D341Med (cell line): ENCODE measurements around the gene ADCY1.

Experiments
- DNase-seq: peaks from one replicate; pipeline ENCODE4 v3.0.0; 2012; ENCODE audit warnings: low spot score

Gene ADCY1

DNA sequence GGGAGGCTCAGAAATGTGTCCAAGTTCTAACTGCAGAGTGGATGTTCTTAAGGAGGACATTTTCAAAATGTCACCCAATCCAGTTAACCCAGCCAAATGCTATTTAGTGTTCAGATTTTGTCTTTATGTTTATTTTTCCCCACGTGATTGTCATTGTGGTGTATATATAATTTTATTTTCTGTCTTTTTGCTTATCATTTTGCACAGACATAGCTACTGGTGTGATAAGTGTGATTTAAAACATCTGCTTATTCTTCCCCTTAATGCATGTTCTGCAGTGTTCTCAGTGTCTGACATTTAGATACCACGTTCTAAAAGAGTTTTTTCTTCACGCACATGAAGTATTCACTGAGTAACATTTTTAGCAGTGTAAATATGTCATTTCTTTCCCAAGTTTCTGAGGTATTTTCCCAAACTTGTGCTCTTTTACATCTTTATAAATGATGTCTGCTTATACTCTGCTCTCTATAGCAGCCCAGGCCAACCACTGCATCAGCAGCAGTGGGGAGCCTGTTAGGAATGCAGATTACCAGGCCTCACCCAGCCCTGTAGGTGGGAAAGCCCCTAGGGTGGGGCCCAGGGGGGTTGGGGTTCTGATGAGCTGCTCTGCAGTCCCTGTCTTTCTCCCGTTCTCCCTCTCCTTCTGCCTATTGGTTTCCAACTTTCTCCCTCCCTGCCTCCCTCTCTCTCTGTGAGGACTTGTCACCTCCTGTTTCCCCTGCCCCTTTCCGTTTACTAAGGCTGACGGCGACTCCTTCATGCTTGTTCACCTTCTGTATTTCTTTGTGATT lies 20.8 kb downstream of the ADCY1 start:
- peak; percentile 2 for DNase-seq

DNA sequence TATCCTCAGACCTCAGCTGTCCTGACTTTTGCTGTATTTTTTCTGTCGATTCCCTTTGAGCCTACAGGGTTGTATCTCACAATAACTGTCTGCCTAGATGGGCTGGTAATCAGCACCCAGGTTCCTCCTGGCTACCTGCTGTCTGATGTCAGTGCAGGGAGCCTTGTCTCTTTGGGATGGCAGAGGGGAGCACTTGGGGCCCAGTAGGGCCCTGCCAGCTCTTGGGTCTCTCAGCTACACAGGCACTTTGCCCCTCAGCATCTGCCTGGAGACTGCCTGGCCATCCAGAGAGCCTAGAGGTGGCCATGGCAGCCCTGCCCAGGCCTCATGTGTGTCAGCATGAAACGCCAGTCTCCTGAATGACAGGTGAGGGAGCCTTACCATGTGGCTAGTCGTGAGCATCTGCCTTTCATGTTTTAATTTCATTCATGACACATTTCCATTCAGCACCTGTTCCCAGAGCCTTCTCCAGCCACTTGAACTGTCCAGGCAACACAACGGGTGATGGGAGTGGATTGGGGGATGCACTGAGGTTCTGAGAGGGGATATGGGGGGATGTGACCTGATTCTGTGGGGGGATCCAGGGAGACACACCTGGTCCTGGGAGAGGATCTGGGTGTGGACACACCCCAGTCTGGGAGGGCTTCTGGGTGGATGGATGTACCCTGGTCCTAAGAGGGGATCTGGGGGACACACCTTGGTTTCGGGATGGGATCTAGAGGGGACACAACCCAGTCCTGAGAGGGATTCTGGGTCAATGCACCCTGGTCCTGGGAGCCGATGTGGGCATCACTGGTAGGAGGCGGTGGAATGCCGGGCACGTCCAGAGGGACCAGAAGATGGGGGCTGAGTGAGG lies 21.9 kb downstream of the ADCY1 start:
- peak; percentile 8 for DNase-seq

DNA sequence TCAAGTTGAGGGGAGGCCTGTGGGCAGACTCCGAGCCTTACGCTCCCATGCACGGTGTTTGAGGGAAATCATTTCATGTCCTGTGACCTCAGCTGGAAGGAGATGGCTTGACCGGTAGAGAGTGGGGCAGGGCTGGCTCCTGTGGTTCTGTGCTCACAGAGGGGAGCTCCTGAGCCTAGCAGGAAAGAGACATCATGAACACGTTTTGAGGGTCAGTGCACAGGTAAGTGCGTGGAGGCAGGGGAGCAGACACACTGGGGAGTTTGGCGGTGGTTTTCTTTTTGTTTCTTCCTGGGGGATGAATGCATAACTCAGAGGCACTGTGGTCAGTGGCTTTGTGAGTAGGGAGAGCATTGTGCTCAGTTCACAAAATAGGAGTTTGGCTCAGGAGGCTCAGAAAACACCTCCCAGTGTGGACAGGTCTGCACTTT lies 22.5 kb downstream of the ADCY1 start:
- no peak for DNase-seq

DNA sequence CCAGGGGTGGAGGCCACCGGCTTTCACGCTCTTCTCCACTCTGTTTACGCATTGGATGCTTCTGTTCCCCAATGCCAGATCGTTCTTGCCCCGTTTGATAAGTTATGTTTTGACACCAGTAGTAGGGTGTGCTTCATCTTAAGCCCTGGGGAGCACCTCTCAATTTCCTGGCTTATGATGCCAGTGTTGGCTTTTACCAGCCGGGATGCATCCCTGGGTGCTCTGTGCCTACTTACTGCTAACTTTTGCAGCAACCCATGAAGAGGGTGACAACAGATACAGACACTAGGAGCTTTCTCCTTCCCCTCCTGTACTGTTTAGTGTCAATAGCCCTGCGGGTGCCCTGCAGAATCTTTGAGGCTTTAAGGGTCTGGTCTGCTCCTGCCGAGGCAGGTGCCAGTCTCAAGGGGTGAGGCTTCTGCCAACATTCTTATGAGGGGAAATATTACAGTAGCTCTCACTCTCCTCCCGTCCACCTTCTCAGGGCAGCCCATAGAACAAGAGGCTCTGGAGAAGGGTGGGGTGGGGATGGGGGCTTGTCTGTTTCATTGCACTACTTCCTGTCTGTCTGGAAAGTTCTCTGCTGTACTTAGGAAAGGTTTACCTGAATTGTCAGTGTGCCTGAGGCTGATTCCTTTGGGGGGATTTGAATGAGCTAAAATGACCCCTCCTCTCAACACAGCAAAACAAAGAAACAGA lies 23.3 kb downstream of the ADCY1 start:
- peak; percentile 5 for DNase-seq

DNA sequence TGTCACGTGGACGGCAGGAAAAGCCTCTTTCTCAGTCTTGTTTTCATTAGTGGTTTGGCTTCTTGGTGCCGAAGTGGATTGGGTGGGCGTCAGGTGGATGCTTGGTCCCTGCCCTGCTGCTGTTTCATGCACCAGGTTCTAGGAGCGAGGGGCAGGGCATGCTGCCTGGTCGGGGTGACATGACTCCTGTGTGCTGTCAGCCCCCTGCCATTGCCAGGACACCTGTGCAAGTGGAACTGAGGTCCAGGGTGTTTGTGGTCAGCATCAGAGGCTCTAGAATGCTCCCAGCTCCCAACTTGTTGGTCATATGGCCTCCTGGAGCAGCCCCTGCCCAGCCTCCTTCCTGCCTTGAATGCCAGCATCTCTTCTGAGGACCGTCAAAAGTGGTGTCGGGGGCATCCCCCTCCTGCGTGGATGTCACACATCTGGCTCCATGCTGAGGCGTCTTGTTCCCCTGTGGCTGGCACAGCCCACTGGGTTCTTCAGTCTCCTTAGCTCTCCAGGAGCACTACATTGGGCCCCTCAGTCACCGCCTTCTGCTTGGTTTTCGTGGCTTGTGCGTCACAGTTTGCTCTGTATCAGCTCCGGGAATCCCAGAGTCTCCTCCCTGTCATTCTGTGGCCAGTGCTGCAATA lies 24.8 kb downstream of the ADCY1 start:
- DNase-seq, result peak; percentile 11

DNA sequence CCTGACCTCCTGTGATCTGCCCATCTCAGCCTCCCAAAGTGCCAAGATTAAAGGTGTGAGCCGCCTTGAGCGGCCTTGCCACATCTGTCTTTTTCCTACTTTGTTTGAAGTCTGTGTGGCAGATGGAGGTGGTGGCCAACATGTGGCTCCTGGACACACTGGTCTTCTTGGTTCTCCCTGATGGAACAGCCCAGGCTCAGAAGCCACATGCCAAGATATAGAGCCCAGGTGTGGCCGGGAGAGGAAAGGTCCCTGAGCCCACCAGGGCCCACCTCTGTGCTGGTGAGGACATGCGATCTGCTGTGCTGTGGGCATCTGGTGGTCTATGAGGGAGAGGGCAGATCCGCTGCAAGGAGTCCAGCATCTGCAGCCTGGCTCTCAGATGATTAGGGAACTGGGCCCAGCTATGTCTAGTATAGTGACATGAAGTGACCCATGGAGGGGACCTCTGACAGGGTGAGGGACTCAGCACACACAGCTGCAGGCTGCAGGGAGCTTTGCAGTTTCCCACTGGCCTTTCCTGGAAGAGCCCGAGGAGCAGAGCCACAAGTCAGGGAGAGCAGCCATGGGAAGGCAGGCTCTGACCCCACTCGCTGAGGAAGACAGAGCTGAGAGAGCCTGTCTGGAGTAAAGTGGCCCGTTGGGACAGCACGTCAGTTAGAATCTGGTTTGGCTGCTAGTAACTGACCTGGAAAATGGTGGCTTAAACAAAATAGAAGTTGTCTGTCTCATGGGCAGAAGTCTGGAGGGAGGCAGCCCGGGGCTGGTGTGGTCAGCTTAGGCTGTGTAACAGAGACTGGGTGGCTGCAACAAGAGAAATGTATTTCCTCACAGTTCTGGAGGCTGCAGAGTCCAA lies 25.9 kb downstream of the ADCY1 start:
- peak; percentile 11 for DNase-seq

DNA sequence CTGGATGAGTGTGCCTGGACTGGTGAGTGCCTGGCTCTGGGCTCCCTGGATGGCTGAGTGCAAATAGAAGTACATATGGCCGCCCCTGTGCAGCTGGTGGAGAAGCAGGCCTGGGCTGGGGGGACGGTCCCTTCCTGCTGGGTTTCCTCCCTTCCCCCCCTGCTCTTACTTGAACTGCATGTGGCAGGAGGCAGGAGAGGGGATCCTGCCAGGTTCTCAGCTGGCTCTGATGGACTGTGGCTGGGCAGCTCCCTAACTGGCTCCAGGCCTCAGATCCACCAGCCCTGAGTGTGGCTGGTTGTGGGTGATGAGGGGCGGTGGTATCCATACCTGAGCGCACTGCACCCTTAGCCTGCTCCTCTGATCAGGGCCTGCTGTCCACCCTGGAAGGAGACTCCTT lies 26.9 kb downstream of the ADCY1 start:
- peak; percentile 18 for DNase-seq

DNA sequence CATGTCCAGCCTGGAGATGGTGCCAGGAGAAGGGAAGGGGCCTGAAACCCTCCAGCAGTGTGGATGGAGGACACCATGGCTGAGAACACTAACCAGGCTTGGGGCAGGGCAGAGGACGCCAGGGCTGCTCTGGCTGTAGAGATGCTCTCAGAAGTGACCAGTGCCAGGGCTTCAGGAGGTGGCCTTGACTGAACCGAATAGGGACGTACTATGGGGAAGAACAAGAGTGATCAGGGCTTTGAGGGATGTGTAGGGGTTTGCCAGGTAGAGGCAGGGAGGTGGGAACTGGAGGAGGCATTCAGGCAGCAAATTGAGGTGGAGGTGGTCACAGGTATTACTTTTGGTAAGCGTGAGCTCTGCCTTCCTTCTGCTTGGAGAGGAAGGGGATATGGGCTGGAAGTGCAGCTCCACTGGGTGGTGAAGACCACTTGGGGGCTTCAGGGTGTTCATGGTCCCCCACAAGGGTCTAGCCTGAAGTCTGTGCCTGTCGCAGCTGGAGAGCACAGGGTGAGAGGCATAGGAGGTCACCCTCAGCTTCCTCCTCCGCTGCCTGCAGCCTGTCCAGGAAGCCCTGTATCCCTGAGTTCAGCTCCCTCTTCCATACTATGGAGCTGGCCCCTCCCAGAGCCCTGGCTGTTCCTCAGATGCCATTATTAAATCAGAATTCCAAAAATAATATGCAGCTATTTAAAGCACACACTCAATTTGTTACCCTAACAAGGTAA lies 27.8 kb downstream of the ADCY1 start:
- peak; percentile 13 for DNase-seq

DNA sequence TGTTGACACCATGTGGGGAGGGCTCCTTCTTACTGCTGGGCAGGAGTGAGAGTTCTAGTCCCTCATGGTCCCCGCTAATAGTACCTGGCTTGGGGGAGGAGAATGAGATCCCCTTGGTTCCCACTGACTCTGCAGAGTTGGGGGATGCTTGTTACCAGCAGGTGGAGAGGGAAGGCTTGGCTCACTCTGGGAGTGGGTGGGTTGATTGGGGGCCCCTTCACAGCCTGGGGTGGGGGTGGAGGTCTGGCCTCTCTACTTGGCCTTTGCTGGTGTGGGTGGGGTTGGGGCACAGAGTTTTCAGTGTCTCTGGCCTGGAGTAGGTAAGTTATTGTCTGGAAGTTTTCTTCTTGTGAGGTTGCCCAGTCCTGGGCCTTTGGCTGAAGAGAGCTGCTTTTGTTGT lies 31.9 kb downstream of the ADCY1 start:
- peak; percentile 3 for DNase-seq

DNA sequence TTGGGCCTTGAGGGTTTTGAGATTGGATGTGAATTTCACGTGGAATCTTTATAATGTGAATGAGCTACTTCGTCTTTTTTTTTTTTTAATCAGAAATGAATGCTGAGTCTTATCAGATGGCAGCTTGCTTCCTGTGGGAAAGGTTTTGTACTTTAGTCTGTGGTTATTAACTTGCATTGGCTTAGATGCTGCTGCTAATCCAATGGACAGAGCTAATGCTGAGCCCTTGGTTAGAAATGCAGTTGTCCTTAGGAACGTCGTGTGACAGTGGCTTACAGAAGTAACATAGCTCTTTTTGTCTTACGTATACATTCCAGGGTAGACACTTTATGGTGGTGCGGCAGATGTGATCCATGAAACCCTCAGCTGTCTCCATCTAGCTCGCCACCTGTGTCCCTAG lies 32.8 kb downstream of the ADCY1 start:
- peak; percentile 3 for DNase-seq

DNA sequence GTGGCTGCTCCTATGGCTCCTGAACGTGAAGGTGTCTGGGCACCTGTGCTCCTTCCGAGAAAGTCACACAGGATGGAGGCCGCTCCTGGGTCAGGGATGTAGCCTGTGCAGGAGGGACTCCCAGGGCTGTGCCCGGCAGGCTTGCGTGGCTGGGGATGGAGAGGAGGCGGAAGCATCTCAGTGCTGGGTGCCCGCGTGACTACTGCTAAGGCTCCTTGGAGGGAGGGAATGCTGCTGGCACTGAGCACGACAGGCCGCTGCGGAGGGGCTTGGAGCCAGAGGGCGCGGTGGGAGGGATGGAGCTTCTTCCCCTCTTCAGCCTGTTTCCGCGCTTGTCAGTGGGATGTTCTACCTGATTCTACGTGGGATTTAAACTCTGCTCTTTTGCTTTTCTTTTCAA lies 35.0 kb downstream of the ADCY1 start:
- DNase-seq, result no peak

DNA sequence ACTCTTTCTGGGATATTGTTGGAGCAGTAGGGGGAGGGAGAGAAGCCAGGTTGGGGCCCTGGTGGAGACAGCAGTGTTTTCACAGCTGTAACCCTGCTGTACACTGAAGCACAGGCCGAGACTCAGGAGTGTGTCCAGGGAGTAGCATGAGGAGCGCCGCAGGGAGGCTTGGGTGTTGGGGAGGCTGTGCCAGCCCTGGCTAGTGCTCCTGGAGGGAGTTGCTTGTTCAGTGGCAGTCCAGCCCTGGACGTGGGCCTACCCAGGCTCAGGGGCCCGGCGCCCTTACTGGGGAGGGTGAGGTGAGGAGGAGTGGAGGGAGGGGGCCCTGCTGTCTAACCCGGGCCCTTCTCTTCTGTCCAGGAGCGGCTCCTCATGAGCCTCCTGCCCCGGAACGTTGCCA lies 35.9 kb downstream of the ADCY1 start:
- DNase-seq, result peak; percentile 10

DNA sequence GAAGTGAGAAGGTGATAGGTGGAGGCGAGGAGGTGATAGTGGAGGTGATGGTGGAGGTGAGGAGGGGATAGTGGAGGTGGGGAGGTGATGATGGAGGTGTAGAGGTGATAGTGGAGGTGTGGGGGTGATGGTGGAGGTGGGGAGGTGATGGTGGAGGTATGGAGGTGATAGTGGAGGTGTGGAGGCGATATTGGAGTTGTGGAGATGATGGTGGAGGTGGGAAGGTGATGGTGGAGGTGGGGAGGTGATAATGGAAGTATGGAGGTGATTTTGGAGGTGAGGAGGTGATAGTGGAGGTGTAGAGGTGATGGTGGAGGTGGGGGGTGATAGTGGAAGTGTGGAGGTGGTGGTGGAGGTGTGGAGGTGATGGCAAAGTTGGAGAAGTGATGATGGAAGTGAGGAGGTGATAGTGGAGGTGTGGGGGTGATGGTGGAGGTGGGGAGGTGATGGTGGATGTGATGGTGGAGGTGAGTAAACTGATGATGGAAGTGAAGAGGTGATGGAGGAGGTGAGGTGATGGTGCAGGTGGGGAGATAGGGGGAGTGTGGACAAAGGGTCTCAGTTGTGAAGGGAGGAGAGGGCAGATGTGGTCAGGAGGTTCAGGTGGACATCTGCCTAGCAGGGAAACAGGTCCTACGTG lies 36.6 kb downstream of the ADCY1 start:
- DNase-seq, result peak; percentile 6

DNA sequence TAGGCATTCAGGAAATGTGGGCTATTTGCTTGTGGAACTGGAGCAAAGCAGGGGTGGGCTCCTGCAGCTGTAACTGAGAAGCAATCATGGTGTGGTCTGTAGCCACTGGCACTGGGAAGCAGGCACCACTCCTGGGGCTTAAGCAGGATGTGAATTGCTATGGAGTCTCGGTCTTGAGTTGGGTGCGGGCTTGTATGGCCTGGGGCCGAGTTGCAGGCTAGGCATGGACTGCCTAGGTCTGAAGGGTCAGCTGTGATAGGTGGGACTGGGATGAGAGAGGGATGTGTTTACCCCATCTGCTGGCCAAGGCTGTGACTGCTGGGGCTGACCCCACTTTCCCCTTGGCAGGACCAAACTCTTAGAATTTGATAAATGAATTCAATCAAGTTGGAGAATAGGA lies 43.0 kb downstream of the ADCY1 start:
- no peak for DNase-seq

DNA sequence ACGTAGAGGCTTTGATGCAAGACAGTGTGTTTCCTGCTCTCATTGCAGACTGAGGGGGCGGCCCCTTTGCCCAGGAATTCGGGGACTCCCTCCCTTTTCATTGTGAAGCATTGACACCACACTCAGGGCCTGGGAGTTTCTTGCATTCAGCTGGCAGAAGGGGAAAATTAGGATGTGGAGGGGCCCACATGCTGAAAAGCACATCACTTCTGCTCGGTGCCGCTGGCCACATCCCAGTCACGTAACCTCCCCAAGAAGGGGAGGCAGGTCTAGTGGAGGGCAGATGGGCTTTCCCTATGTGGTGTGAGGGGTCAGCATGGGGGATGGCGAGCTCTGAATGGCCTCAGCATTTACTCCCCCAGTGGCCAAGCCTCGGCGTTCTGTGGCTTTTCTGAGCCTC lies 47.9 kb downstream of the ADCY1 start:
- peak; percentile 8 for DNase-seq

DNA sequence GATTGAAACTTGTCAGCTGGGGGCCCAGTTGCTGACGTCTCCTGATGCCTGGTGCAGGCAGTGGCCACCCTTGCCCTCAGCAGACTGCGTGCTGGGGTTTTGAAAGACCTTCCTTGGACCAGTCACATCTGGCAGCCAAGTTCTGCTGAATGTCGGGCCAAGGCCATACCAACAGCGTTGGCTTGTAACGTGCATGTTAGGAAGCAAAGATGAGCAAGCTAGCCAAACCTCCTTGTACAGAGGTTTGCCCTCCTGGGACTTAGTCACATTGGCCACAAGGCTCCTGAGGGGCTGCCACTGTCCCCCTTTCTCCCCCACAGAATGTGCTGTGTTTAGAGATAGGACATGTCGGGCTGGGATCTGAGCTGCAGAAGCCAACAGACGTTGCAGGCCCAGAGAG lies 49.0 kb downstream of the ADCY1 start:
- DNase-seq, result no peak

DNA sequence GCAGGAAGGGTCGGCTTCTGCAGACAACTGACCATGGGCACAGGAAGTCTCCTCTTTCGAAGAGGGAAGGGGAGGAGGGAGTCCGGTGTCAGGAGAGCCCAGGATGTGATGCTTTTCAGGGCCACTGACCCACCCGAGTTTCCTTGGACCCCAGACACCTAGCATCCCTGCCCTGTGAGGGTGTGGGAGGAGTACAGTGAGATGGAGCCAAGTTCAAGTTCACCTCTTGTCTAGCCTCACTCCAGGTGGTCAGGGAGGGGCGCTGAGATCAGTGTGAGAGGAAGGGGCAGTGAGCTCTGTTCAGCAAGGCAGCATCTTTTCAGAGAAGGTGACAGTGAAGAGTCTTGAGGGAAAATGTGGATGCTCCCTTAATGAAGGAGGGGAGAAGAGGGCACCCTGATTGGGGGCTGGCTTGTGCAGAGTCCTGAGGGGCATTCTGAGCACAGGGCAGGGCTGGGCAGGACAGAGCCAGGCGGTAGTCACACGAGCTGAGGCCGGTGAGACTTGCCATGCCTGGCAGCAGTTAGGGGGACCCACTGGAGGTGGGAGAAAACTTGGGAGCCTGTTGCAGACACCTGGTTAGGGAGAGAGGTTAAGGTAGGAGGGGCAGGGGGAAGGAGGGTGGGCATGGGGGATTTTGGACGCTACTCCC lies 49.7 kb downstream of the ADCY1 start:
- peak; percentile 5 for DNase-seq

DNA sequence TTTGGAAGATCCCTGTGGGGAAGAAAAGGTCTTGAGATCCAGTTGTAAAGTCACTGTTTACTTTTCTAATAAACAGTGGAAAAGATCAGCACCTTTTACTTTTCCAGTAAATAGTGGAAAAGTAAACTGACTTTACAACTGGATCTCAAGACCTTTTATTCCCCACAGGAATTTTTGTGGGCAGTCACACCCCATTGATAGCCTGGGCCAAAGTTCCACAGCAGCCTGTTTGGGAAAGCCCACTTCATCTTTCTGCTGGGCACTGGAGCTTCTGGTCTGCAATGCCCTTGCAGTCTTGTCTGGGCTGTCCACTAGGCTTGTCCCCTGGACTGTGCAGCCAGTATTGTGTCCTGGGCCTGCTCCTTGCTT lies 50.2 kb downstream of the ADCY1 start:
- peak; percentile 3 for DNase-seq

DNA sequence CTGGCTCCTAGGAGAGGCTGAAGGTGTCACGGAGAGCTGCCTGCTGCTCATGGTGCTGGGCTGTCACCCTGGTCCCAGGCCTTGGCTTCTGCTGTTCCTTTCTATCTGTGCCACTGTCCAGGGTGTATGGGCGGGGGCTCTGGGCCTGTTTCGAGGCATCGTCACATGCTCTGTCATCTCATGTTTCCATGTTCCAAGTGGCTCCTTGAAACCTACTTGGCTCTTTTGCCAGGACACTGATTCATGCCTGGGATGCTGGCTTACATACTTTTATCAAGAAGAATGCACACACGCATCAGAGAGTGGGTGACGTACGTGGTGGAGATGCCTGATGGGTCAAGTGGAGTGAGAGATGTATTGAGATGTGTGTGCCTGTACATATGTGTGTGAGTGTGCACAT lies 50.9 kb downstream of the ADCY1 start:
- DNase-seq, result no peak
